Activated CD4-positive, CD25-positive, alpha-beta regulatory T cell treated with anti-CD3 and anti-CD28 coated beads, Interleukin-2, amount 50 U/mL, for 72 hours (primary cell): ENCODE data around the gene ELOVL3.
"Not testable (repeated sequence)": the region's sequence is repeated elsewhere in the genome, so short reads cannot be mapped to it uniquely, and the experiment has no call there.

Source experiments
- DNase-seq: peaks from one replicate; pipeline ENCODE4 v3.0.0; 2021

Gene ELOVL3

DNA sequence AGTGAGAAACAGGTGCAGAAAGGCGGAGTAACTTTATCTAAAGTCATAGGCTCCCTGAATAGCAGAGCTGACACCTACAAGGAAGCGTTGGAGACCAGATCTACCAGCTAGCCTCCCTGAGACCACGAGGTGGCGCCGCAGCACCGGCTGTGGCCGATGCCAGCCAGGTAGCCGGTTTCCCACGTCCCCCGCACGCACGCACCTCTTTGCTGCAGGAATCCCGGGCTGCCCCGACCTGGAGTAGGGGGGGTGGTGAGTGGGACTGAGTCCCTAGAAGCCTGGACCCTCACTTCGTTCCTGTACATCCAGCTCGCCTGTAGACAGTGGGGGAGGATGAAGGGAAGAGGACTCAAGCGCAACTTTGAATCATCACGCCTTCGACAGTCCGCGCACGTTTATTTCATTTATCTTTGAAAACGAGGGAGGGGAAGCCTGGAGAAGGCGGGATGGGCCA, 3.7 kb downstream of the ELOVL3 start:
- DNase-seq = peak; percentile 88

DNA sequence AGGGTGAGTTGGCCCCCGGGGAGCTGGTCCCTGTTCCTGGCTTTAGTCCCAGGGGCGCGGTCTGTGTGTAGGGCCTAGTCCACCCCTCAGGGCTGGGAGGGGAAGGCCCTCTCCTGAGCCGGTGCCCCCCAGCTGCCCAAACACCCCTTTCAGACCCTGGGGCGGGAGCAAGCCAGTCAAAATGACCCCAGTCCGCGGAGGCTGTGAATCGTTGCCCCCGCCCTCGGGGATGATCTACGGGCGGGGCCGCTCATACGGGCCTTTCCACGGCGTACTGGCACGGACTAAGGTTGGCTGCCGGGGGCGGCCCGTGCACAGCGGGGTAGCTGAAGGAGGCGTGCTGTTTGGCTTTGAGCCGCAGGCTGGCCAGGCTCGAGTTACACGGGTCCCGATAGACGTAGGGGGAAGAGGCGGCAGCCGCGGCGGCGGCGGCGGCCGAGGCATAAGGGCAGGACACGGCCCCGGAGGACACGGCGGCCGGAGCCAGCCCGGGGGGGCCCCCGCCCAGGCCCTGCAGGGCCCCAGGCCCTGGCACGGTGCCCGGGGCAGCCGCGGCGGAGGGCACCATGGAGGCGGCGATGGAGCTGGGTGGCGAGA, 4.3 kb downstream of the ELOVL3 start:
- peak; percentile 49 for DNase-seq

DNA sequence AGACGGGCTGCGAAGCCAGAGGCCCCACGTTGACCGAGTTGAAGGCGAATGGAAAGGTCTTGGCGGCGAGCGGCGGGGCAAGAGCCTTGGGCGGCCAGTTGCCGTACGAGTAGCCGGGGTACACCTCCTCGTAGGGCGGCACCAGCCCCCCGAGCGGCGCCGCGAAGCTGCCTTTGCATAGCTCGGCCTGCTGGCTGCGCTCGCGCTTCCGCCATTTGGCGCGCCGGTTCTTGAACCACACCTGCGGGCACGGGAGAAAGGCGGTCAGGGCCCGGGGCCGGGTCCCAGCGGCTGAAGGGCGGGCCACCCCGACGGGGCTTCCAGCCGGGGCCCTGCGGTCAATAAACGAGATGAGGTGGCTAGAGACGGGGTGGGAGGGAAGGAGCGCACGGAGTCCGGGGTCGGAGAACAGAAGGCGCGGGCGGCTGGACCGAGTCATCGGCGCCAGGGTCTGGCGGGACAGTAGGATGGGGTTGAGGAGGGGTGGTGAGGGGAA, 4.8 kb downstream of the ELOVL3 start:
- DNase-seq = peak; percentile 58

DNA sequence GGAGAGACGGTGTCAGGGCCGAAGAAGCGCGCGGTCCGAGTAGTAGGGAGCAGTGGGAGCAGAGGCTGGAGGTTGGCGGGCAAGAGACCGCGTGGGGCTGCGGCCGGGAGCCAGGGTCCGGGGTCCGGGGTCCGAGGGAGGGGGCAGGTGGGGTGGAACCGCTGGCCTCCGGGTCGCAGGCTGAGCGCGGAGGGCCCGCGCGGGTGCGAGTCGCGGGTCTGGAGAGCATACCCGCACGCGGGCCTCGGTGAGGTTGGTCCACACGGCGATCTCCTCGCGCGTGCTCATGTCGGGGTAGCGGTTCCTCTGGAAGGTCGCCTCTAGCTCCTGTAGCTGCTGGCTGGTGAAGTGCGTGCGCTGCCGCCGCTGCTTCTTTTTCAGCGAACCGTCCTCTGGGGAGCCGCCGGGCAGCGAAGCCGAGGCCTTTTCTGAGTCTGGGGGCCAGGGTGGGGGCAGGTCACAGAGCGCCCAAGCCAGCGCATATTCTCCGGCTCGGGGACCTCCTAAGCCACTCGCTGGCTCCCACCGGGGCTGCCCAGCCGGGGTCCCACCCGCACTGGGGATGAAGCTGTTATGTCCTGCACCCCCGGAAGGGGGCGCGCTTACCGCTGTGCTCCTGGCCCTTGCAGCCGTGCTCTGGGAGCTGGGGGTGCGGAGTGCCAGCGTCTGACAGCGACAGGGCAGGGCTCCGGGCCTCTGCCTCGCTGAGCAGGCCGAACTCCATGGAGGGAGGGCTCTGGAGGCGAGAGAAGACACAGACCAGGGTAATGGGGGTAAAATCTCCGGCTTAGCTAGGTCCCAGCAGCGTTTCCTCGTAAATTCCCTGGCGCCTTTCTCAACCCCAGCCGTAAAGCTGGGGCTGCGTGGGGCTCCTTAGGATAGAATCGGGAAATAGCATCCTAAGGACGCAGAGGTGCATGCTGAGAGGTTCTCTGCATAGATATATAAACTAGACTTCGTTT, 5.5 kb downstream of the ELOVL3 start:
- peak; percentile 71 for DNase-seq

DNA sequence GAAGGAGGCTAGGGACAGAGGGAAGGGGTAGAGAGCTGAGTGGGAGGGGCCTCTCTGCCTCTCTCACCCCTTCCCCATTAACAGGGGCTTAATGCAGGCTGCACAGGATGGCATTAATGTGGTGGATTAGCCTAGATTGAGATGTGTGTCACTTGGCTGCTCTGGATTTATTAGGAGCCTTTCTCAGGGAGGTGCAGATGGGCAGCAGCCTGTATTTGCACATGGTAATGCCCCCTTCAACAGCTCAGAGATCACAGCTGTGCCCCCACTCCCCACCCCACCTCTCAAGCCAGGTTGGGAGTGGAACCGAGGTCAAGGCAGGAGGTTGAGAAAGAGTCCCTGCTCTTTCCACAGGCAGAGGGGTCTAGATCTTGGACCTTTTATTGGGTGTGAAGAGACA, 7.9 kb downstream of the ELOVL3 start:
- DNase-seq = no peak

DNA sequence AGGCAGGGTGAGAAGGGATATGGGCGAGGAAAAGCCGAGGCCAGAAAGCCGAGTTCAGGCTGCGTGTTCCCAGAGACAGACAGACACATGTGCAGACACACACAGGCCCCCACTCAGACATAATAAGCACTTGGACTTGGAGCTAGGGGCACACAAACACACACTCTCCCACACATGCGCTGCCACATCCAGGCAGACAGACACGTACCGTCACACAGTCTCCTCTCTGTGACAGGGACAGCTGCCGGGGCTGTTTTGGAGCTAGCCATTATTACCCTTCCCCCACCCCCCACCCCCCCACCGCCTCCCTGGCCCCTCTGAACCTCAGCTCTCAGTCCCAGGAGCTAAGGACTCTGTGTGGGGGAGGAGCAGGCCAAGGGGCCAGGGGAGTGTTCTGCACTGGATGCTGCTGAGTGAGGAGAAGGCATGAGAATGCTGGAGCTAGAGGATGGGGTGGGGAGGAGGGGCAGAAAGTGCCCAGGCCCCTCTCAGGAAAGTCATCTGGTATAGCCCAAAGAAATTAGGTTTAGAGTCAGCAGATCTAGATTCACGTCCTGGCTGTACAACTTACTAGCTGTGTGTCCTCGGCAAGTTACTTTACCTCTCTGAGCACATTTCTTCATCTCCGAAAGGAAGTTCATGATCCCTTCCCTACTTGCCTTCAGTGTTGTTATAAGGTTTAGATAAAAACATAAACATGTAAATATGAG, 8.9 kb downstream of the ELOVL3 start:
- DNase-seq = no peak

DNA sequence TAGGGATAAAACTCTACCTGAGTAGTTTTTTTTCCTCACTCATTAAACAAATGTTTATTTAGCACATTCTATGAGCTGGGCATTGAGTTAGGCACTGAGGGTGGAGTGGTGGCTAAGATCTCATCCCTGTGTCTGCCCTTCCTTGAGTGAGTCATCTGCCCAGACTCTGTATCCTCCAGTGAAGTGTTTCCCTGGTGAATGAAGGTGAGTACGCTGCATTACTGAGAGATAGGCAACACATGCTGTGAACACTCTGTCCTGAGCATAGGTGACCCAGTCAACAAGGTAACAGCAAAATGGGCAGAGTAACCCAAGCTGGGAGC, 9.5 kb downstream of the ELOVL3 start:
- DNase-seq = no peak

DNA sequence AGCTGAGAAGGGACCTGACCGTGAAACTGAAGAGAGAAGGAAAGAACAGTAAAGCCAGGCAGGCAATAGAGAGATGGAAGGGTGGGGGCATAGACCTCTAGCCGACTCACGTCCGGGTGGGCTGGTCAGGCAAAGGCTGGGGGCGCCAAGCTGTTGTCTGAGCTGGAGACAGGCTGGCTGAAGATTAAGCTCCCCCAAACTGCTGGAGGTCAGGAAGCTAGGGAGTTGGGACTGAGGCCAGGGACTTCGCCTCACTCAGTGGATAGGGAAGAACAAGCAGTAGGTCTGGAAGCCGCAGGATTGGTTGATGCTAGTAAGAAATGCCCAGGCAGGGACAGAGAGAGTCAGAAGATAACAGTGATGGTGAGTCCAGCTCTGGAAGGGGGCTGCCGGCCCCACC, 9.9 kb downstream of the ELOVL3 start:
- DNase-seq = no peak

DNA sequence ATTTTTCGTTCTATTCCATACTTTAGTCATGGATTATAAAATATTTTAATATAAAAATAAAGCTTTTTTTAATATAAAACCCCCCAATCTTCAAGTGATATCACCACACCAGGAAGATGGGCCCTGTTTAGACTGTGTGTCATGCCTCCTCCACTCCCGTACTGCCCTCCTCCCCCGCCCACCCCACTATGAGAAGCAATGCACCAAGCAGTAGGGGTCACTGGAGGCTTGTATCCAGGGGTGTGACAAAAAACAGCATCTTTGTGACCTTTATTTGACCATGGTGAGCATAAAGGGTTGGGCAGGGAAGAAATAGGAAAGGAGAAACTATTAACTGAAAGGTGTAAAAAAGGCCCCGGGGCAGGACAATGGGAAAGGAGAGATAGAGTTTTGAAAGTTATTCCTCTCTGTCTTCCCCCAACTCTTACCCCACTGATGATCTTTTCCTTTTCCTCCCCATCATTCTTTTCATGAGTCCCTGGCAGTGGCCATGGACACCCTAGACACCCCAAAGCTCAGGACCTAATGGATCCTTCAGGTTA, 11.7 kb downstream of the ELOVL3 start:
- DNase-seq = no peak

DNA sequence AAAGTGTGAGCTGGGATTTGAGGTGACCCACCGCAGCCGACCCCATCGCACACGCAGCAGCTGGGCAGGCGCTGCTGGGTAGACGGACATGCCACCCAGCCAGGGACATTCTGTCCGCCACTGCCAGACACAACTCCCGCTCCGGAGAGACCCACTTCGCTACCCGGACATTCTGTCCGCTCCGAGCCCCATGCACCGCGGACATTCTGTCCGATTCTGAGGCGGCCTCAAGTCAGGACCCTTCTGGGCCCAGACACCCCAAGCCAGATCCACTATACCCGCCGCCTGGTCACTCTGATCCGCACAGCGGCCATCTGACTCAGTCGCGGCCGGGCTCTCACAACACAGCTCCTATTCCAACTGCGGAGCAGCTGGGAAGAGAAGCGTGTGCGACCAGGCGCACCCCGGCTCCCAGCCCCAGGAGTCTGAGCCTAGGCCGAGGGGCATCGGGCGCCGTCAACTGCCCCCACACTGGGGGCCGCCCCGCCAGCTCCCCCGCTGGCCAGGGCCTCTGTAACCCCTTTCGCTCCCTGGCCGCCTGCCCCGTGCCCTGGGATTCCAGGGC, 14.4 kb downstream of the ELOVL3 start:
- no peak for DNase-seq

DNA sequence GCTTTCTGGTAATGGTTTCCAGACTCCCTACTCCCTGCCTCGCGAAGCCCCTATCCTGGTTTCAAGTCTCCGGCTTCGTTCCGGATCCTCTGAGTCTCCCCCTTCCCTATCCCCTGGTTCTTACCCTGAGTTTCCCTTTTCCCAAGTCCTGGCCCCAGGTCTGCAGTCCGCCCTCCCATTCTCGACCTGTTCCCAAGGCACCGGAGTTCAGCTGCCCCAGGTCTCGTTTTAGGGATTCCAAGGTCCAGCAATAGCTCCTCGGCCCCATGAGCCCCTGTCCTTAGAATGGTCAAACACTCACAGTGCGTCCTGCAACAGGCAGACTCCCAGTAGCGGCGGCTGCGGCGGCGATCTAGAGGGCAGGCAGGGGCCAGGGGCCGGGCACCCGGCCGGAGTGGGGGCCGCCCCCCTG, 14.9 kb downstream of the ELOVL3 start:
- no peak for DNase-seq

DNA sequence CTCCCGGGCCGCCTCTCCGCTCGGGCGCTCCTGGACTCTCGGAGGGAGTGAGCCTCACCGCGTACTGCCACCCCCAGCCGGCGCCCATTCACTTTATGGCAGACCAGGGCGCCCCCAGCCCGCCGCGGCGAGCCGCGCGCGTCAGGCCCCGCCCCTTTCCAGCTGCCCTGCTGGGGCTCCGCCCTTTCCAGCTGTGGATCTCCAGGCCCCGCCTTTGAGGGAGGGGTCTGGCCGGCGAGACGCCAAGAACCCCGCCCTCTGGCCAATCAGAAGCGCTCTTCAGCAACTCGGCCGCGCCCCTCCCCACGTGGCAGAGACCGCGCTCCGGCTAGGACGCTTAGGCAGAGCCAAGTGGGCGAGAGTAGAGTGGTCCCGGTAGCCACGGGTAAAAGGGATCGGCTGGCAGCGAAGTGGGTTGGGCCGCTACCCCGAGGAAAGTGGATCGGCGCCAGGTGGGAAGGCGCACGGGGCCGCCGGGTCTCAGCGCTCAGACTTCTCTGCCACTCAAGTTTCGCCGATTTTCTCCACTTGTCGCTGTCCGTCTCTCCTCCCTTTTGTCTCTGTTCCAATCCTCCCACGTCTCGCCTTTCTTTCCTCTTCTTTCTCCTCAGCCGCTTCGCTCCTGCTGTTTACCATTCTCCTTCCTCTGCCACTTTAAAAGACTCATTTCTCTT, 15.5 kb downstream of the ELOVL3 start, which contains the start of gene PITX3:
Gene PITX3 (minus strand): TSS at position 69 of the 674 bp plus-strand sequence. CDS start 9,432 bp downstream, outside the sequence.
- peak; percentile 91 for DNase-seq

DNA sequence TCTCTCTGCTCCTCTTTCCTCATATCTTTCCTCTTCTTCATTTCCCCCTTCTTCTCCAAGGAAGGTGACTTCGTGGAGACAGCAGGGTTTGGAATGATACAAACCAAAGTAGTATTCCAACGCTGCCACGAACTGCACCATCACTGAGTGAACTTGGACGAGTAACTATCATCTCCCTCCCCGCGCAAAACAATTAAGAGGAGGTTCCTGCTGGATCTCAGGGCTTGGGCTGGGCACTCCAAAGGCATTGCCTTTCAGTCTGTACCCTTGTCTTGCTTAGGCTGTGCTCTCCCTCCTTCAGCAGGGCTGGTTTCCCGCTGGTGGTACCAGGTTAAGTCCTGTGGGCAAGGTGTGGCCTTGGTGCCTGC, 16.0 kb downstream of the ELOVL3 start:
- no peak for DNase-seq

DNA sequence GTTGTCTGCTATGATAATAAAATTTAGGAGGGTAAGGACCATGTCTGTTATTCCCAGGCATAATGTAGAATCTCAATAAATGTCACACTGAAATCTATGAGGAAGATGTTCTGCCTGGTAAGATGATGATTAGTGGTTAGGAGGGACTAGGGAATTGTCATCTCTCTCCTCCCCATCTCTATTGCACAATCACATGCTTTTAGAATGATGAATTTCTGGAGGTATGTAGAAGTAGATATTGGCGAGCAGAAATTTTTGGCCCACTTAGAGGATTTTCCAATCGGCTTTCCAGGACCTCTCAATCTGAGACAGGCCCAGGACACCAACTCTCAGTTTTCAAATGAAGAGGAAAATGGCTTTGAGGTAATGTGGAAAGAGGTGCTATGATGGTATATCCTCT, 17.2 kb downstream of the ELOVL3 start:
- DNase-seq = no peak

DNA sequence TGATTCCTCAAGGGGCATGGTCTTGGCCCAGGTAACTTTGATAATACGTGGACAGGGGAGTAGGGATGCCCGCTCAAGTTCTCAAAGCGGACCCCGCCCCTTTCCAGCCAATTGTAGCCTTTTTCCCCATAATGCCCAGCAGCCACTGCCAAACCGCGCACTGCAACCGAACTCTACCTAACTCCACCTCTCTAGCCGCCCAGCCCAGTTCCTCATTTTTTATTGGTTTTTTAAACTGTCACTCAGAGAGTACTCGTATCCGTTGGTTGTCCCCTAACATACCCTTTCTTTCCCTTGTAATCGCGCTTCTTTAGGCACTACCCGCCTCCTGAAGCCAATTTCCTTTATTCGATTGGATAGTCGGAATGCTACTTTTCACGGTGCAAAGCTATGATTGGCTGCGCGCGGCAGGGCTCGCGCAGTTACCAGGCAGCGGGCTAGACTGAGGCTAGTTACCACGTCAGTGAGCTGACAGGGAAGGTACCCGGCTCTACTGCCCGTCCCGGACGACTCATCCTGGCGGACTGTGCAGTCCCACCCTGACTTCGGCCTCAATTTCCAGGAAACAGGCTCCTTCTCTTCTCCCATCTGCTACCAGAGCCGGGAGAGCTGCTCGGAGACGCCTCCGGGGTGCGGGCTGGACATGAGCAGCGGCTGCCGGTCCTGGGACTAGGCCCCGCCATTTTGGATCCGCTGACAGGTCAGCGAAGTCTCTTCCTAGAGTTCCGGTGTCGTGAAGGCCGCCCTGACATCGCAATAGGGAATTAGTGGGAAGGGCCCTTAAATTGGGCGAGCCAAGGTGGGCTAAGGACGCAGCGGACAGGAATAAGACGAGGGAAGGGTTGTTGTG, 19.2 kb downstream of the ELOVL3 start, which contains the start of gene GBF1:
Gene GBF1 (plus strand): TSS at position 451 of the 850 bp plus-strand sequence. CDS start 13,407 bp downstream, outside the sequence.
- DNase-seq = peak; percentile 83

DNA sequence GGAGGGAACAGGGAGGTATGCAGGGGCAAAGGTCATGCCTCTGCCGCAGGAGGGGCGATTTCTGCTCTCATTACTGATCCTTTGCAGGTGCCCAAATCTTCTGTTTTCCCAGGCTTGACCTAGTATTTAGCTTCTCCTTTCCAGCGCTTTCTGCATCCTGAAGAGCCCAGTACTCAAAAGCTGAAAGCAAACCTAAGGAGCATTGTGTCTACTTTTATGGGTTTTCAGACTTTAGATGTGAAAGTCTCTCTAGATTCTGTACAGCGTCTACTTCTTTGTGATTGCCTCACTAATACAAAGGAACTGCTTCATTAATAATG, 19.8 kb downstream of the ELOVL3 start:
- DNase-seq = no peak

DNA sequence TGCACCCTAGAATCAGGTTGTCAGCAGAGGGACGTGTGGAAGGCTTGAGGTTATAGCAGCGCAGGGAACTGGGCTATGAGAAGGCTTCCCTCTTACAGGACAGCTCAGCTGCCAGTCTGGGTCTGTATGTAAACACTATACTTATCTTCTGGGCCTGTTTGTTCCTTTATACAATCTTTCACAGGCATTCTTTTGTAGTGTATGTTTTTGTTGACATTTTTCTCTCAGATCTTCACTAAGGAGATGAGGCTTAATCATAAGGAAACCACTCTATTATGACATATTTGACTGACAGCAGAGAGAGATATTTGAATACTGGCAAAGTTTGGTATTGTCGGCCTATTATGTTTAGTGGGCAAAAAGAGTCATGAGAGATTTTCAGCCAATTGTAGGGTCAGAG, 20.2 kb downstream of the ELOVL3 start:
- no peak for DNase-seq

DNA sequence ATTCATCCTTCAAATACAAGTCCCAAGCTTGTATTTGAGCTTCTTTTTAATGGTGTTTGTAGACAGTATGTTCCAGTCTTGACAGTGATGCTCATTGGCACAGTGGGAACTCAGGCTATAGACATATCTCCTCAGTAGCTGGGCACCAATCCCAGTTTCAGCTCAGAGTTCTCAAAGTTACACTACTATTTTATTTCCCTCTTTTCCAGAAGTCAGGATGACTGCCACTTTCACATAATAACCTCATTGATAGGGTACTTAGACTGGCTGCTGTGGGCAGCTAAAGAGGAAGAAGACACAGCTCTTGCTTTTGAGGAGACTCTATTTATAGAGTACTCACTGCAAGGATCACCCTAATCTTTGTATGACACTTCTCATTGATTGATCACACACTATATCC, 21.6 kb downstream of the ELOVL3 start:
- no peak for DNase-seq

DNA sequence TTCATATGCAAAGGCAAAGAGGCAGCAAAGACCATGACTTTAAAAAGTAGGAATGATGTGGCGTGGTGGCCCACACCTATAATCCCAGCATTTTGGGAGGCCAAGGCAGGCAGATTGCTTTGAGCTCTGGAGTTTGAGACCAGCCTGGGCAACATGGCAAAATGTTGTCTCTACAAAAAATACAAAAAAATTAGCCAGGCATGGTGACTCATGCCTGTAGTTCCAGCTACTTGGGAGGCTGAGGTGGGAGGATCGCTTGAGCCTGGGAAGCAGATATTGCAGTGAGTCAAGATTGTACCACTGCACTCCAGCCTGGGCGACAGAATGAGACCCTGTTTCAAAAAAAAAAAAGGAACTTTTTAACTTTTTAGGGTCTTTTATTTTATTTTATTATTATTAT, 26.4 kb downstream of the ELOVL3 start:
- not testable (repeated sequence) for DNase-seq

DNA sequence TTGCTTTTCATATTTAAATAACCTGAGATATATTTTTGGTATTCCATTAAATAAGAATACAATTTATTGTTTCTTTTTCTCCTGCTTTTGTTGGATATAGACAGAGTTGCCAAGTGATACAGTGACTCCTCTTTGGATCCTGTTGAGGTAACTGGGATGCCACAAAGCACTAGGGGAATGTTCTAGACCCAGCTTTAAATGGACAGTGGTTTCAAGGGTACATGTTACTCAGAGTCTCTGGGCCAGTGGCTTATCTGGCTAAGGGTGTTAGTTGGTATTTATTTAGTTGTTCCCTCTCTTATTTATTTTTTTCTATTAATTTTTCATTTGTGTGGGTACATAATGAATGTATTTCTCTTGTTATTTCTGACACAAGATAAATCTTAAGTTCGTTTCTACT, 28.3 kb downstream of the ELOVL3 start:
- DNase-seq = no peak

DNA sequence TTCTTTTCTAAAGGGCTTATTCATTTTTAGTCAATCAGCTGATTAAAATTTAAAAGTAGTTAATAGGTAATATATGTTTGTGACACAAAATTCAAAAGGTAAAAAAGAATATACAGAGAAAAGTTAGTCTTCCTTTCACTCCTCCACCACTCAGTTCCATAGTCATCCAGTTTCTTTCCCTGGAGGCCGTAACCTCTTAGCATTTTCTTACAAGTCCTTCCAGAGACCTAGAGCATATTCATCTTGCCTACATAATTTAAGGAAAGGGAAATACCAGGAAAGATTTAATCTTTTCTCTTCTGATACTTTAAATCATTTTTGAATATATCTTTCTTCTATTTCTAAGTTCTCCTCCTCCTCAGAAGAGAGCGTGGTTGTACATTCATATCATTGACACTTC, 29.3 kb downstream of the ELOVL3 start:
- DNase-seq = no peak
